GM18861 (cell line): Measurements from ENCODE around the gene ANKS1A.

ENCODE experiments used
- ATAC-seq: cut with Tn5 transposase; IDR thresholded peaks from one replicate; pipeline ENCODE4 v1.9.1; 2021; ENCODE audit not compliant: unreplicated experiment

ANKS1A gene

DNA sequence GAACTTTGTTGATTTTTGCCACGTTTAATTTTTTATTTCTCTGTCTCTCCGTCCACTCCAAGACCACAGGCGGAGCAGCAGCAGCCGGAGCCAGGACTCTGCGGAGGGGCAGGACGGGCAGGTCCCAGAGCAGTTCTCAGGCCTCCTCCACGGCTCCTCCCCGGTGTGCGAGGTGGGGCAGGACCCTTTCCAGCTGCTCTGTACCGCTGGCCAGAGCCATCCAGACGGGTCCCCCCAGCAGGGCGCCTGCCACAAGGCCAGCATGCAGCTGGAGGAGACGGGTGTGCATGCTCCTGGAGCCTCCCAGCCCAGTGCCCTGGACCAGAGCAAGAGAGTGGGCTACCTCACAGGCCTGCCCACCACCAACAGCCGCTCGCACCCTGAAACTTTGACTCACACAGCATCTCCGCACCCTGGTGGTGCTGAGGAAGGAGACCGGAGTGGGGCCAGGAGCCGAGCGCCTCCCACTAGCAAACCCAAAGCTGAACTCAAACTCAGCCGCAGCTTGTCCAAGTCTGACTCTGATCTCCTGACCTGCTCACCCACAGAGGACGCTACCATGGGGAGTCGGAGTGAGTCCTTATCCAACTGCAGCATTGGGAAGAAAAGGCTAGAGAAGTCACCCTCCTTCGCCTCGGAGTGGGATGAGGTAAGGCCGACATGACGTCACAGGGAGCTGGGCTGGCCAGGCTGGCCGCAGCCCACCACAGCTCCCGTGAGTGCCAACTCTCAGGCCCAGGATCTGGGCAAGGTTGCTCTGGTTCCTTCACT is 128.5 kb downstream of the ANKS1A start:
- no peak for ATAC-seq

DNA sequence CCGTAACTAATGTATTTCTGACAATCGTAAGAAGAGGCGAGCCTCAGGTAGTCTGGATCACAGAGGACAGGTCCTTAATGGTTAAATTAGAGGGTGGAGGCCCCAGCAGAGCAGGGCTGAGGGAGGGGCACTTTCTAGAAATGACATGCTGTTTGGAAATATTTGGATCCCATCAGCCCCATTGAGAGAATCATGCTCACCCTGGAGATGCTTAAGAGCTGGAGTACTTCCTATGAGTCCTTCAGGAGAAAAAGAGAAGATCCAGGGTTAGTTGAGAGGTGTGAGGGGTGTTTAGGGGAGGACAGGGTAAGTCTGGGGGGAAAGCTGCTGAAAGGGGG is 129.1 kb downstream of the ANKS1A start:
- no peak for ATAC-seq

DNA sequence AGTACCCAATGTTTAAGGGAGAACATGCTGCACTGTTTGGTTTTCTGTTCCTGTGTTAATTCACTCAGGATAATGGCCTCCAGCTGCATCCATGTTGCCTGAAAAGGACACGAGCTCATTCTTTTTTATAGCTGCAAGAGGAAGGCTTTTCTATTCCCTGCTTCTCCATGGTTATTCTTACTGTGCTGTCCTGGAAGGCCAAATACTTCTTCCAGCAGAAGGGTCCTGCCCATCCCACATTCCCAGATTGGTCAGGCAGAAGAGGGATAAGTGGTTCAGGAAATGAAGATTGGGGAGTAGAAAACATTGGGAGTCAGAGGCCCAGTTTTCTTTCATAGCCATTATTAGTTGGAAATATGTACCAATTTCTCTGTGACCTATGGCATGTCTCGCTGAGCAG is 129.7 kb downstream of the ANKS1A start:
- ATAC-seq: no peak

DNA sequence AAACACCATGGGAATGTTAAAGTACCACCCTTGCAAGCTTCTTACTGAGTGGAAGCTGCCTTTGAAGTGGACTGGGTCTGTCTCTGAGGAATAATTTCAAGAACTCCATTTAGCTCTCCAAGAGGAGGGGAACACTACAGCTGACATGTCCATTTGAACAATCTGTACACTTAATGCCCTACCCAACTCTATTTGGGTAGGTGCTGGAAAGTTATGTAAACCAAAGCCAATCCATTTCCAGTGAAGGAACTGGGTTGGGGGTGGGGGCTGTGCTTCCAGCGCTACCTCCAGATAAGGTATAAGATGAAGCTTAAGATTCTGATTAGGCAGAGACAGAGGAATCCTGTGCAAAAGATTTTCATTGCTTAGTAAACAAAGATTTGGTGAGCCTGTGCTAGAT is 130.1 kb downstream of the ANKS1A start:
- ATAC-seq: no peak

DNA sequence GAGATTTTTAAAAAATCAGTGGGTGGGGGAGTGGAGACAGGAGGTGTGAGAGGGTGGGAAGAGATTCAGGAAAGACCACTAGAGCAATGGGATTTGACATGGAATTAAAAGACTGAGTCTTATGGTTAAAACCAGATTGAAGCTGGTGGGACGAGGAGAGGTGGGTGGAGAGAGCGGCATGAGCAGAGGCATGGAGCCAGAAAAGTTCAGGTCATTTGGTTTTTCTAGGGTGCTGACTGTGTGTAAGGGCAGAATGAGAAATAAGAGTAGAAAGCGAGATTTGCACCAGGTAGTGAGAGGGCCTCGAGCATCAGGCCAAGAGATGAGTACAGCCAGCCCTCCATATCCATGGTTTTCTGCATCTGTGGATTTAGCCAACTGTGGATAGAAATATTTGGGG is 130.8 kb downstream of the ANKS1A start:
- no peak for ATAC-seq

DNA sequence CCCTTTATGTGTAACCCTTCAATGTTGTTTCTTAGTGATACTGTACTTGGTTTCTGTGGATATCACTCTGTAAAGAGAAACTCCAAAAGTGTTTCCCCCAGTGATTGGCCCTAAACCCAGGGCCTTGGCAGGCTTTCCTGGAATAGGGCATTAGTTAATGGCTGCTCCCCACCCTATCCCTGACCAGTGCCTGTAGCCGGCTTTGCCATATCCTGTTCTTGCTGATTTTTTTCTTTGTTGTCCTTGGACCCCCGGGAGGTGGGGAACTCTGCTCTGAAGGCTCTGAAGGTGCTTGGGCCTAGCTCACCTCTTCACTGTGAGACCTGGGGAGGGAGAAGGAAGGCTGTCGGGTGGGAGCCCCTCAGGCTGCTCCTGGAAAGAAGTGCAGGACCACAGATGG is 131.9 kb downstream of the ANKS1A start:
- no peak for ATAC-seq

DNA sequence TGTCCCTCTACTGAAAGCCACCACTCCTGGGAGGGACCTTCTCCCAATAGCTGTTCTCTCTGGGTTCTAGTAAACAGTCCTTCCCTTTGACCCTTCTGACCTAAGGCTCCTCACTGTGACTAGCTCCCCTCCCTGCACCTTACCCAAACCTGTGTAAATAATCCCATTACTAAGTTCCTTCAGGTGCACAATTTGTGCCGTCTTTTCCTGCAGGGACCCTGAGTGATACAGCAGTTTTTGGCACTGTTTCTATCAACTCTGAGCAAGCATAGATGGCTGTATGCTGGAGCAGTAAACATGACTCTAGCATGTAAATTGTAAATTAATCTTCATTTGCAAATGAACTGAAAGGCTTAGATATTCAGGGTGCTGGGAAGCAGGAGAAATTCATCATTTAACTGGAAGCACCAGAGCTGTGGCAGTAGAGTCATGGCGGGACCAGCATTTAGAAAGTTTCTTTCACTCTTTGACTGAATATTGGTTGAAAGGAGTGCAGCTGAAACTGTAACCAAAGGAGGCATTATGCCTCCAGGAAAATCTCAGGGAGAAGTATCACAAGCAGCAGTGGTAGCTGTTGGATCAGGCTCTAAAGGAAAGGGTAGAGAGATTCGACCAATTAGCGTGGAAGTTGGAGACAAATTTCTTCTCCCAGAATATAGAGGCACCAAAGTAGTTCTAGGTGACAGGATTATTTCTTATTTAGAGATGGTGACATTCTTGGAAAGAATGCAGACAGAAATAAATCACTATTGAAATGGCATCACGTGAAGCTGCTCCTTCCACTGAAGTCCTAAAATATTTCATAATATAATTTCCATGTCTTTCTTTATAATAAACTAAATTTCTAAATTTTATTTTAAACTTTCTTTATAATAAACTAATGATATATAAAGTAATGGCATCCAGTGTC is 134.3 kb downstream of the ANKS1A start:
- no peak for ATAC-seq

DNA sequence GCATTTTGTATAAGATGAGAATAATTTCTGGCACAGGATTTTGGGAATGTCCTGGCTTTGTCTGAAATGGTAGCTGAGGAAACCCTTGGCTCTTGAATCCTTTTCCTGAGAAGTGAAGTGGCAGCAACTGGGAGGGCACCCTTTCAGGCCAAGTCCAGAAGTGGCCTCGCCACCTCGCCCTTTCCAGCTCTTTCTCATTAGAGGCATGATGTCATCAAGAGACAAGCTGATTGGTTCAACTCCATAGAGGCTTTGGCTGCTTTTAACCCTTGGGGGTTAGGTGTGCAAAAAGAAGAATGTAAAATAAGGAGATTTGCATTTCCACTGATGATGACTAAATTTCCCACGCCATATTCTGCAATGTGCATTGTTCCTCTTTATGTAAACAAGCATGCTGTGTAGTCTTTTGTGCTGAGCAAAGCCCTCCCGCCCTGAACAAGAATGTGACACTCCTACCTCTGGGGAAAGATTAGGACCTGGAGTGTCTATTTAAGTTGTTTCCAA is 135.5 kb downstream of the ANKS1A start:
- ATAC-seq: no peak

DNA sequence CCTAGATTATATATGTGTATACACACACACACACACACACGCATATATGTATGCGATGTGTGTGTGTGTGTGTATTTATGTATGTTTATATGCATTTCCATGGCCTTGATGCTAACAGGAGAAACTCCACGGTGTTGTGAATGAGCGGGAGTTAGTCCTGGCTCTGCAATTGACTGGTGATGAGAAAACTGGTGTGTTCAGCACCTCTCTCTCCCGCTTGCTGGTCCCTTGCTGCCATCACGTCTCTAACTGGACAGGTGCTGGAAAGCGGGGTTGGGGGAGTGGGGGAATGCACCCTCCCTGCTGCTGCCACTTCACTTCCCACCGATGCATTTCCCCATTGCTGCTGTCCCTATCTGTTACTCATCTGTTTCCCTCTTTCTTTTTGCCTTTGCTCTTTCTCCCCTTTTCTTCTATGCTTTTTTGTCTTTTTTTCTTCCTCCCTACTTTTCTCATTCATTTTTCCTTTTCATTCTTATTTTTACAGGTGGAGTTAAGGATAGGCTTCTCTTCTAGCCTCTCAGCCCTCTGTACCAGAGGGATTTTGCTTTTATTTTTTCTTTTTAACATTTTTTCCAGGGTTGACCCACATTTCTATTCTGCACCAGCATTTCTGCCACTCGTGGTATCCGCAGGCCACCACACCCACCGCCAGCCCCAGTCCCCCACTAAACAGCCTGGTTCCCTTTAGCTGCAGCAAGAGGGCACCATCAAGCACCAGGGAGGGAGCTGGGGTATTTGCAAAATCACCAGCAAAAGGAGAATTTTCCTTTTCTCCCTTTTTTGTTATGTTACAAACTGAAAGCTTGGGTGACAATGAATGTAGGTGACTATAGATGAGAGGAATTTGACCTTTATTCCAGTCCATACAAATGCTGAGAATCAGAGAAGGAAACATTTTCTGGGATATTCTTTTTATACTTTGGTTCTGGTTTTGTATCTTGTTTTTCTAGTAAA is 136.5 kb downstream of the ANKS1A start:
- ATAC-seq: no peak

DNA sequence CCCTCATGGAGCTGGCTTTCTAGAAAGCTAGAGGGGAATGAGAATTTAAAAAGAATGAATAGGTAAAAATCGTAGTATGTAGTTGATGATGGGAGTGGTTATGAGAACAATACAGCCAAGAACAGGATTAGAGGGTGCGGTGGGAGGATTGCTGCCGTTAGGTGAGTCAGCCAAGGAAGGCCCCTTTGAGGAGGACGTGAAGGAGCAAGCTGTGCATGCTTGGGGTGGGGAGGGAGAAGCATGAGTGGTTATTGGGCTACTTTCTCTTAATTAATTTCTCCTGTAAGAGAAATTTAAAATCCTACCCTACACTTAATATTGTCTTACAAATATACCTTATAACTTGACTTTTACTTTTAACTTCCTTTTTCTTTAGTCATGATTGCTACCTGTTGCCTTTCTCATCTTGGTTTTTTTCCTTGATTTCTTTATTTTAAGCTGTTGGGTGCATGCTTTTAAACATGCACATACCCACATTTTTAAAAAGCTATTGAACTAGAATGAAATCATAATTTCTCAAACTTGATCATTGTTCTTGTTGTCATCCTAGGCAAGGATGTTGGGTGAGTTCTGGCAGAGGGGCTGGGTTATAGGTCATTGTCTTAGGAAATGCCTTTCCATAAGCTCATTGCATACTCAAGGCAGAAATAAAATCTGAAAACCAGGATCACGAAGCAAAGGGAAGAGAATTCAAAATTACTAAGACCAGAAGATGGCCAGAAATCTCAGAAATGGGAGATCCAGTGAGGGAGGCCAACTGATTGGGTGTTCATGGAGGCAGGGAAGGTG is 137.6 kb downstream of the ANKS1A start:
- ATAC-seq: no peak

DNA sequence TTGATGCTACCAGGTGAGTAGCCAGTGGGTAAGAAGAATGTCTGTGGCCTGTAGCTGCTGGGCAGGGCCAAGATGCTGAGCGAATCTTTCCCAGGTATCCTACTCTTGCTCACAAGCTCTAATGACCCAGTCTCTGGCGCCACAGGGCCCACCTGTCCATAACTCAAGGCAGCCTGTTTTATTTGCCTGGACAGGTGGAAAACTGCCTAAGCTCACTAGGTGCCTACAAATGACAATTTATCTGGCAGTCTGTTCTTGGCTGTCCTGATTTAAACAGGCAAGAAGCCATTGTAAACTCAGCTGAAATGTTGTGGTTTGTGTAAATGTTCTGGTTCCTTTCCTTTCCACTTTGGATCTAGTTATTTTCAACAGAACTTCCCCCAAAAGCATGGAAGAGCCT is 138.8 kb downstream of the ANKS1A start:
- ATAC-seq: no peak

DNA sequence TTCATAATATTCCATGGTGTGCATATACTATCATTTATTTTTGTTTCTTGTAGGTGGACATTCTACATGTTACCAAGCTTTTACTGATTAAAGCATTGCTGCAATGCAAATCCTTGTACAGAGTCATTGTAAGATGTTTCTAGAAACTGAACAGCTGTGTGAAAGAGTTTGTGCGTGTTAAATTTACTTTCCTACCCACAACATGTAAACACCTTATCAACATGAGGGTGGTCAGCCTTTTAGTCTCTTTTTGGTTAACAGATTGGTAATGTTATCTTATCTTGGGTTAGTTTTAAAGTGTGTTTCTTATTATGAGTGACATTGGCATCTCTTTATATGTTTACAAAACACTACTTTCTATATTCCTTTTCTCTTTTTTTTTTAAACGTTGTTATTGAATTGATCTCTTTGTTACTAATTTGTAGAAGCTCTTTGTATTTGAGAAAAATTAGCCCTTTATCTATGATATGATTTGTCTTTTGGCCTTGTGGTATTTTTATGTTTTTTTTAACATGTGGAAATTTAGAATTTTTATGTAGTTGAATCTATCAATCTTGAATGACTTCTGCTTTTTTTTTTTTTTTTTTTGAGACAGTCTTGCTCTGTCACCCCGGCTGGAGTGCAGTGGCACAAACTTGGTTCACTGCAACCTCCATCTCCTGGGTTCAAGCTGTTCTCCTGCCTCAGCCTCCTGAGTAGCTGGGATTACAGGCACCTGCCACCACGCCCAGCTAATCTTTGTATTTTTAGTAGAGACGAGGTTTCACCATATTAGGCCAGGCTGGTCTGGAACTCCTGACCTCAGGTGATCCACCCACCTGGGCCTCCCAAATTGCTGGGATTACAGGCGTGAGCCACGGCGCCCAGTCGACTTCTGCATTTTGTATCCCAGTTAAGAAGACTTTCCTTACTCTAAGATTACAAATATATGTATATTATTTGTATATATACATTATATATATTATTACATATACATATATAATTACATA is 140.0 kb downstream of the ANKS1A start:
- ATAC-seq: no peak

DNA sequence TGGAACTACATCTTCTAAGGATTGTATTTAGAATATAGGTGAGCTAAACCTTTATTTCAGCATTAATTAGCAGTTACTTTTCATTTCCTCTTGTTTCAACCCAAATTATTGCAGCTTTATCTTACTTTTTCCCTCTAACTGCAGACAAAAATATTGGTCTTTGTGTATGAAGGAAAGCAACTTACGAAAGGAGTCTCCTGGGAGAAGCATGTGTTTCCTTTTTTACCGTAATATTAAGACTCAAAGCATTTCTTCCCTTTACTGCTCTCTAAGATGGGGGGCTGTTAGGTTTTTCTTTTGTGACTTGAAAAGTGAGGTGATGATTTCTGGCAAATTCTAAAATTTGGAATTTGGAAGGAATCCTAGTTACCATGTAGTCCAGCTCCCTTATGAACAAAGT is 141.0 kb downstream of the ANKS1A start:
- ATAC-seq: no peak

DNA sequence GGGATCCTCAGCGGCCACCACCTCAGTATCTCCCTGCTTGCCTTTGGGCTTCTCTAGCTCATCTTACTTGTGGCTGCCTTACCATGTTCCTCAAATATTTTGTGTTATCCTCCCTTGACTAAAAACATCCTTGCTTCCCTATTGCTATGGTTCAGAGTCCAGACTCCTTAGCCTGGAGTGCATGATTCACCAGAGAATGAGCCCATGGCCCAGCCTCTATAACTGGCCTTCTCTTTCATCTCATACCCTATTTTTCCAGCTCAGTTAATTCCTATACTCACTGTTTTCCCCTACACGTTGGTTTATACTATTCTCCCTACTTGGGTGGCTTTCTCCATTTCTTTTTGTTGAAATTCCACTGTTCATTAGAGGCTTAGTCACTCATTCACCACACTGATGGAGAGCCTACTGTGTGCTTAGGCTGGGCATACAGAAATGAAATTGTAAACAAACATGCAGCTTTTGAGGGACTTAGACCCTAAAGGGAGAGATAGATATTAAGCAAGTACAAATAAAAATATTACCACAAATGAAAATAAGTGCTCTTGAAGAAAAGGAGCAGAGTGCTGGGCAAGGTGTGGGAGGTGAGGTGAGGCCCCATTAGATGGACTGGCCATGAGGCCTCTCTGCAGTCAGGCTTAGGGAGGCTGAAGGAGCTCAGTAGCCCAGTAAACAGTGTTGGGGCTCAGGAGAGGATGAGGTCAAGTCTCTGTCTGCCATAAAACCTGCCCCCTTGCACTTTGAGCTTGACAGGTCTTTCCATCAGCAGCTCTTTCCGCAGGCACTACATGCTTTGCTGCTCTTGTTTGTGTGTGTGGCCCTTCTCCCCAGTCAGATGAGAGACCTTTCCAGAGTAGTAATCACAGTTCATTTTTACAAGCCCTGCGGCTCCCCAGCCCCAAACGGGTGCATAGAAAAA is 142.8 kb downstream of the ANKS1A start:
- no peak for ATAC-seq

DNA sequence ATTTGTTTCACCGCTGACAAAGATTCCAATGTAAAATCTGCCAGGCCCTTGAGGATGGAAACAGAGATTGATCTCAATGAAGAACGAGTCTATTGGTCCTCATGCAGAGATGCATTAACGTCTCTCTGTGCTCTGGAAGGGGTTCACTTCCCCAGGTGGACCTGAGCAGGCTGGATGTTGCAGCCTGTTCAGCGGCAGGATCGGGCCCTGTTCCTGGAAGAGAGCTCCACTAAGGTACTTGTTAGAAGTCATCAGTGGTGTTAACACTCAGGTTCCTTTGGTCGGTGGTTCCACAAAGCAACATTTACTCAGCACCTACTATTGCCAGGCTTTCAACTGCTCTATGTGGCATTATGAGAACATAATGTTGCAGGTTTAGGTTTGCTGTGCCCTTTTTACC is 144.6 kb downstream of the ANKS1A start:
- ATAC-seq: no peak

DNA sequence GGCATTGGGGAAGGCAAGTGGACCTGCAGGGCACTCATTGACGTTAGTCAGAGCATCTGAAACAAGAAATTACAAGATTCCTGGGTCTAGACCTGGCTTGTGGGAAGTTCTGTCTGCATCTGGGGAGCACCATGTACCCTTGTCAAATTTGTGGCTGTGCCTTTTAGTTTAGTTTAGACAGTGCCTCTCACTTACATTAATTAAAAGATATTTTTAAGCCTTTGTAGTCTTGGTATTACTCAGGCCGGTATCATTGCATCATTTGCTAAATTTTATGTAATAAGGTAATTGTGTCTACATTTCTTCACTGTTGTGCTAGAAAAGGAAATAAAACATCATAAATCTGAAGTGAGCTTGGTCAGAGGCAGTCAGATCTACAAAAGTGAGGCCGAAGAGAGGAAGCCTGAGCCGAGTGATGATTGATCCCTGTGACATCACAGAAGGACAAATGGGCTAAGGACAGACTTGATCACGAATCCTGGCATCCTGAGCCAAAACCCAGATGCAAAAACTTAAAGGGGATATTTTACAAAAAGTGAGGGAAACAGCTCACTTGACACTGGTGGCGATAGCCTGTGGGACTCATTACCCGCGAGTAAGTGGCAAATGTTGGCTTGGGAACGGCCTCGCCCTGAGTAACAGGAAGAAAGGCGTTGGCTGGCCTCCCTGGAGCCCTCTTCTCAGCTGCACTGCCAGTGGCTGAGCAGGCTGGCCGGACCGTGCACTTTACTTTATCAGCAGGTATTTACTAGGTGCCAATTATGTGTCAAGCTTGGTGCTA is 145.5 kb downstream of the ANKS1A start:
- ATAC-seq: no peak

DNA sequence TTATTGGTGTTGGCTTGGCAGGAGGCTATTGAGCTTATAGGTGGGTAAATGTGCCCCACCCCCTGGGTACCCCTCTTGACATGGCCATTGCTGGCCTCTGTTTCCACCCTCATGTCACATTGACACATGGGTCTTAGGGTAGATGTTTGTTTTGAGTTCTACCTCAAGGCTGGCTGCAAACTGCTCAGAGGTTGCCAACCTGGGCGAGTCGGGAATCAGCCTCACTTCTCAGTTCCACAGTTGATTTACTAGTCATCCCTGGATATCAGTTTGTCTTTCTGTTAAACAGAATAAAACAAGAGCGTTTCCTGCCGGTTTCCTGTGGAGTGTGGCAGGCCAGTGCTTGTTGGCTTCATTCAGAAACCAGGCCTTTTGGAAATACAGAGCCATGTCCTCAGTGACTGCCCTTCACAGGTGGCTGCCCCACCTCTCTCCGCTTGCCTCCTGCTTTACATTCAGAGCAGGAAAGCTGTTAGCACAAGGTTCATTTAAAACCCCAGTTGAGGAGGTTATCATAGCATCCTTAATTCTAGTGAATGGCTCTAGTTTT is 146.5 kb downstream of the ANKS1A start:
- no peak for ATAC-seq
